ENCODE measurements around the gene RAB5A. TPM values are rescaled to one million over a fixed set of nuclear protein-coding genes. Genes with fewer than 3 reads are reported as not detected.

Gene RAB5A
- total RNA-seq, 1 donor from 2014 or later = 46.0 TPM

DNA sequence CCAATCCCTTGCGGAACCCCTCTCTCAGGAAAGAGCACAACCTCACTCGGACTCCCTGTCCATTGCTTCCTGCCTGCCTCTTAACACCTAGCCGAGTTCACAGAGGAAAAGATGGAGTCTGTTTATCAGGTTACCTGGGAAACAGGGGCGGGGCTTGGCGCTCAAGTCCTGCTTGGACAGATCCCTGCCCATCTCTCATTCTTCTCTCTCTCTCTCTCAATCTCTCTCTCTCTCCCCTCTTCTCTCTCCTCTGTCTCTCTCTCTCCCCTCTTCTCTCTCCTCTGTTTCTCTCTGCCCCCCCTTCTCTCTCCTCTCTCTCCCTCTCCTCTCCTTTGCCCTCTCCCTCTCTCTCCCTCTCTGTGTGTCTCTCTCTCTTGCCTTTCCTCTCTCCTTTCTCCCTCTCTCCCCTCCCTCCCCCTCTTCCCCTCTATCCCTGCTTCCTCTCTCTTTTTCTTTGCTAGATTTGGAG is 12.8 kb upstream of the RAB5A start, which contains the start of gene EFHB:
EFHB (minus strand) TSS at position 120 of the 469 bp plus-strand sequence. CDS start 199 bp downstream, outside the sequence.
- no peak within 1 kb of the TSS for H3K4me3 ChIP-seq (ENCODE audit: low read depth, low read length)
- TF ChIP-seq, protein P1, sequence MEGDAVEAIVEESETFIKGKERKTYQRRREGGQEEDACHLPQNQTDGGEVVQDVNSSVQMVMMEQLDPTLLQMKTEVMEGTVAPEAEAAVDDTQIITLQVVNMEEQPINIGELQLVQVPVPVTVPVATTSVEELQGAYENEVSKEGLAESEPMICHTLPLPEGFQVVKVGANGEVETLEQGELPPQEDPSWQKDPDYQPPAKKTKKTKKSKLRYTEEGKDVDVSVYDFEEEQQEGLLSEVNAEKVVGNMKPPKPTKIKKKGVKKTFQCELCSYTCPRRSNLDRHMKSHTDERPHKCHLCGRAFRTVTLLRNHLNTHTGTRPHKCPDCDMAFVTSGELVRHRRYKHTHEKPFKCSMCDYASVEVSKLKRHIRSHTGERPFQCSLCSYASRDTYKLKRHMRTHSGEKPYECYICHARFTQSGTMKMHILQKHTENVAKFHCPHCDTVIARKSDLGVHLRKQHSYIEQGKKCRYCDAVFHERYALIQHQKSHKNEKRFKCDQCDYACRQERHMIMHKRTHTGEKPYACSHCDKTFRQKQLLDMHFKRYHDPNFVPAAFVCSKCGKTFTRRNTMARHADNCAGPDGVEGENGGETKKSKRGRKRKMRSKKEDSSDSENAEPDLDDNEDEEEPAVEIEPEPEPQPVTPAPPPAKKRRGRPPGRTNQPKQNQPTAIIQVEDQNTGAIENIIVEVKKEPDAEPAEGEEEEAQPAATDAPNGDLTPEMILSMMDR (conservative IDR thresholded peaks at IDR 0.05; ENCODE audit: low read depth, low read length) = no peak
- no peak for DNase-seq (ENCODE audit: low read depth)

DNA sequence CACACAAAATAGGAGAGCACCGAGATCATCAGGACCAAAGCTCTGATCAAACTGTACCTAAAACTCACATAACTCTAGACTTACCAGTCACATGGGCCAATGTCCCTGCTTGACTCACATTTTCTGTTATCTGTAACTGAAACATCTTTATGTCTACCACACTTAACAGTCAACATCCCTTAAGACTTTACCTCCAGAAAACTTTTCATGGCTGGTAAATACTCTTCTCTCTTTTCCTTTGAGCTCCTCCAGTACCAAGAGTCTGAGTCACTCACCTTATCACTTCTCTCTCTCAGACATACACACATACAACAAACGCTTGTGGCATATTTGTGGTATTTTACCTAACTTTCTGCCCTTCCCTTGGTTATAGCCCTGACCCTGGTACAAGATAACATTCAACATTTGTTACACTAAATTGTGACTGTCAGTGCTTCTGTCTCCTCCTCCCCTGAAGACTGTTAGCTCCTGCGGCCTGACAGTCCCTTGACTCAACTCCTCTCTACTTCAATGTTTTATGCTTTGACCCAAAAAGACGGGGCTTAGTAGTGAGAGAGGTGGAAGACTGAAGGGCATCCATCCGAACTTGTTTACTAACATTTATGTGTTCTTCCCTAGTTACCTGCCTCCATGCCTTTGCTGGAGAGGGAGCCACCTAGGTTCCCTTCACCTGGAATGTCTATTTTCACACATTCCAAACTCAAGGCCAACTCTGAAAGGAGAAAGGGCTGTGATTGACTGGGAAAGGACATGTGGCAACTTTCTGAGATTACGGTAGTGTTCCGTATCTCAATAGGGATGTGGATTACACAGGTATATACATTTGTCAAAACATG is 9.2 kb upstream of the RAB5A start:
- TF ChIP-seq, protein P1 (conservative IDR thresholded peaks at IDR 0.05; ENCODE audit: low read depth, low read length) = no peak
- H3K4me3 ChIP-seq (ENCODE audit: low read depth, low read length) = no peak overlapping the region
- no peak for DNase-seq (ENCODE audit: low read depth)

DNA sequence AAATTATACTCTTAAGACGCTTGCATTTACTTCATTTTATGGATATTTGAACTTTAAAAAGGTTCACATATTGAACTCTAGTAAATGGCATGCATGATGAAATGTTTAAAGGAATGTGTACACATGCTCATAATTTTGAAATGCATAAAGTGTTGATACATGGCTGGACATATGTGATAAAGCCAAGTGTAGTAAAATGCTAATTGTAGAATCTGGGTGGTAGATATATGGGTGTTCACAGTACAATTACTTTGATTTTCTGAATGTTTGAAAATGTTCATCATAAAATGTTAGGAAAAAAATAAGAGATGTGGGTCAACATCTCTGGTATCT is 8.6 kb upstream of the RAB5A start:
- TF ChIP-seq, protein P1 (conservative IDR thresholded peaks at IDR 0.05; ENCODE audit: low read depth, low read length) = no peak
- DNase-seq (ENCODE audit: low read depth) = no peak
- no peak overlapping the region for H3K4me3 ChIP-seq (ENCODE audit: low read depth, low read length)

DNA sequence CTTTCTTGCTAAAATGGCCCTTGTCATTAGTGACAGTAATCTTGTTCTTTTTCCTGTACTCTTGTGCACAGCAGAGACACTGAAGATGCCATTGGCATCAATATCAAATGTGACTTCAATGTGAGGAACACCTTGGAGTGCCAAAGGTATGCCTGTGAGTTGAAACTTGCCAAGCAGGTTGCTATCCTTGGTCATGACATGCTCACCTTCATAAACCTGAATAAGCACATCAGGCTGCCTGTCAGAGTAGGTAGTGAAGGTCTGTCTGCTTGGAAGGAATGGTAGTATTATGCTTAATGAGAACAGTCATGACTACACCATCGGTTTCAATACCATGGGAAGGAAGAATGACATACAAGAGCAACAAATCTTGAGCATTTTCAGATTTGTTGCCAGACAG is 6.3 kb upstream of the RAB5A start:
- TF ChIP-seq, protein P1 (conservative IDR thresholded peaks at IDR 0.05; ENCODE audit: low read depth, low read length) = no peak
- no peak for DNase-seq (ENCODE audit: low read depth)
- no peak overlapping the region for H3K4me3 ChIP-seq (ENCODE audit: low read depth, low read length)

DNA sequence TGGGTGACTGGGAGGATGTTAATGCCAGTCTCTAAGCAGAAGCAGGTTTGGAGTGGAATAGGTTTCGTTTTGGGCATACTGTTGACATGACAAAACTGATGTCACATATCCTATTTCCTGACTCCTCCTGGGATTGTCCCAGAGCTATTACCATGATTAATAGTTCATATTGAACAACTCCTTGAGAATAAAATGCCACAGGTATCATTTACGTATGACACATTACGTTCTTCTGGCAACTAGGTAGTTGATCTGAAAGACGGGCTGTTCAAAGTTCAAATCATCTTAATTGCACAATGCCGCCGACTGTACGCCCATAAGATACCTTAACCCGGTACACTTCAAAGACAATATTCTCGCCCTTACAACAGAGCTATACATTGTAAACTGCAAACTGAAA is 1.4 kb upstream of the RAB5A start:
- DNase-seq (ENCODE audit: low read depth) = no peak
- peak overlapping the region; percentile 82 for H3K4me3 ChIP-seq (ENCODE audit: low read depth, low read length)
- TF ChIP-seq, protein P1 (conservative IDR thresholded peaks at IDR 0.05; ENCODE audit: low read depth, low read length) = no peak

DNA sequence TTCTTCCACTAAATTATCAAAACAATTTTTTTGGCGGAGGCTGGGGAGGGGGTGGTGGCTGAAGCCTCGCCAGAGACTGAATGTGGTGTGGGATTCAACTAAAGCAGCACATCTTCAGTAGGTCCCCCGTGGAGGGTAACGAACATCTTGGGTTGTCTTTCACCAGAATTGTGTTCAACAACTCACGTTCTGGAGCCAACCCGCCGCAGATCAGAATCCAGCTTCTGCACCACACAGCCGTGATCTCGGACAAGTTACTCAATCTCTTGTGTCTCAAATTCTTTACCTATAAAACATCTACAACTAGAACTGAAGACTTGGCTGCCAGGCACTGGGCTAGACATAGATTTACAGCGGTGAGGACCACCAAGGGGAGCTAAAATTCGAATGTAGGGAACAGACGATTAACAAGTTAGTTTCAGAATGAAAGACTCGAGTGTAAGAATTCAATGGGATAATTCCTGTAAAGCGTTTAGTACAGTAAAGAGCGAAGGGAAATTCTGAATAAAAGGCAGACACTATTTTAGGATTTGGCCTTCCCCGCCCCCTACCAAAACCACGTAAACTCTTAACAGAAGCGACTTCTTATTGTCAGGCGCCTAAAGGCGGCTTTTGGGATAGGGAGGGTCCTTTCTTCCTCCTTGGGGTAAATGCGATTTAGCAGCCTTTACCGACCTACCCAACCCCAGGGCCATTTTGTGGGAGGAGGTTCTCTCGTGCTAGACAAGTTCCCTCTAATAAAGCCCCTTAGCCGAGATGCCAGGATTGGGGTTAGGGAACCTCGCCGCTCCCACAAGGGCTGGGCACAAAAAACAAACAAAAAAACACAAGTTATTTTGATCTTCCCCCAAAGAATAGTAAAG is 697 bp upstream of the RAB5A start:
- TF ChIP-seq, protein P1 (conservative IDR thresholded peaks at IDR 0.05; ENCODE audit: low read depth, low read length) = no peak
- H3K4me3 ChIP-seq (ENCODE audit: low read depth, low read length) = peak overlapping the region; percentile 82
- no peak for DNase-seq (ENCODE audit: low read depth)

All from epithelial cell of proximal tubule (primary cell).